Measurements from ENCODE around the gene PIGT.

- TF ChIP-seq POLR2AphosphoS5 (IDR thresholded peaks at IDR 0.05; ENCODE audit: low read depth, low read length) (peak; percentile 86), POLR2A (IDR thresholded peaks at IDR 0.05; ENCODE audit: low read depth, low read length) (peak; percentile 97)
Observed at GRCh38 chr20:45415822-45416637, at the start of gene PIGT.
